Left ventricle myocardium inferior (tissue), 1 donor: ENCODE data around the gene PKHD1. TPM values are rescaled to one million over a fixed set of nuclear protein-coding genes. Genes with fewer than 3 reads are reported as not detected.

Source experiments
- DNase-seq: peaks from one replicate; pipeline ENCODE4 v3.0.0-alpha.2; 2020
- H3K27ac ChIP-seq: fragments of 200-600 bp; replicated peaks from 2 replicates; pipeline ENCODE4 v1.8.0; 2021
- H3K27me3 ChIP-seq: fragments of 200-600 bp; 2 replicates; pipeline ENCODE4 v1.8.0; 2021; ENCODE audit warnings: low read depth
- H3K36me3 ChIP-seq: fragments of 200-600 bp; 2 replicates; pipeline ENCODE4 v1.8.0; 2021
- H3K4me1 ChIP-seq: fragments of 200-600 bp; 2 replicates; pipeline ENCODE4 v1.8.0; 2021
- H3K4me3 ChIP-seq: fragments of 200-600 bp; 2 replicates; pipeline ENCODE4 v1.8.0; 2021; ENCODE audit warnings: mild to moderate bottlenecking, moderate library complexity
- H3K9me3 ChIP-seq: fragments of 200-600 bp; replicated peaks from 2 replicates; pipeline ENCODE4 v1.8.0; 2021
- CTCF ChIP-seq: fragments of 200-600 bp; IDR thresholded peaks from 2 replicates; pipeline ENCODE4 v1.8.0; 2021; ENCODE audit warnings: antibody characterized with exemption, mild to moderate bottlenecking, borderline replicate concordance
- intact Hi-C: fragments of 100-400 bp; cut with micrococcal nuclease; formaldehyde crosslinking; loops from one replicate; pipeline ENCODE4 v1.11.0; 2022
- total RNA-seq: library from RNA; stranded (reverse); fragmentation: NEBNext Ultra II Directional; extraction: Animal tissue kit (Norgen Biotek cat#: 25700); gene quantifications from one replicate; pipeline ENCODE4 v1.2.1, GENCODE V29; 2021
- donor health status: DM: no; HTN: yes; CAD: no; lungs with severe emphysema.

The PKHD1 gene
- total RNA-seq, 1 donor from 2014 or later: not detected

GRCh38 chr6:52027699-52028098 lies 59.7 kb downstream of the PKHD1 start:
- Histone ChIP-seq H3K27me3 (peaks cover 19% of the 10 kb centered on the region), H3K9me3 (peaks cover 2% of the 10 kb centered on the region), H3K36me3 (no peaks in the 10 kb centered on the region), H3K27ac (no peak overlapping the region), H3K4me1 (no peaks in the 10 kb centered on the region), H3K4me3 (no peak overlapping the region)
- TF ChIP-seq CTCF: no peak
- no peak for DNase-seq
- intact Hi-C loops: loop anchor here (10.0 kb wide), 1 partner anchor 173 kb away; no protein-coding TSS in a partner anchor

GRCh38 chr6:52024451-52025068 lies 62.9 kb downstream of the PKHD1 start:
- no peak for DNase-seq
- no peak for TF ChIP-seq CTCF
- Histone ChIP-seq H3K4me1 (no peaks in the 10 kb centered on the region), H3K9me3 (no peaks in the 10 kb centered on the region), H3K36me3 (no peaks in the 10 kb centered on the region), H3K4me3 (no peak overlapping the region), H3K27ac (no peak overlapping the region), H3K27me3 (peaks cover 45% of the 10 kb centered on the region)
- intact Hi-C loops: loop anchor here (10.0 kb wide), 1 partner anchor 170 kb away; no protein-coding TSS in a partner anchor

- Histone ChIP-seq H3K27ac (no peak overlapping the region), H3K36me3 (no peaks in the 10 kb centered on the region), H3K4me1 (no peaks in the 10 kb centered on the region), H3K27me3 (peaks cover 45% of the 10 kb centered on the region), H3K4me3 (no peak overlapping the region), H3K9me3 (no peaks in the 10 kb centered on the region)
- DNase-seq: no peak
- intact Hi-C loops: loop anchor here (10.0 kb wide), 1 partner anchor 168 kb away; no protein-coding TSS in a partner anchor
- no peak for TF ChIP-seq CTCF
Measured at GRCh38 chr6:52022675-52023074, 64.7 kb downstream of the PKHD1 start.

GRCh38 chr6:52020945-52021570 lies 66.4 kb downstream of the PKHD1 start:
- Histone ChIP-seq H3K4me3 (no peak overlapping the region), H3K9me3 (no peaks in the 10 kb centered on the region), H3K27me3 (peaks cover 50% of the 10 kb centered on the region), H3K27ac (no peak overlapping the region), H3K4me1 (no peaks in the 10 kb centered on the region), H3K36me3 (no peaks in the 10 kb centered on the region)
- intact Hi-C loops: loop anchor here (10.0 kb wide), 1 partner anchor 166 kb away; no protein-coding TSS in a partner anchor
- peak; percentile 81 for TF ChIP-seq CTCF
- DNase-seq: no peak

GRCh38 chr6:52019881-52020280 lies 67.5 kb downstream of the PKHD1 start:
- peaks cover 38% of the 10 kb centered on the region for H3K27me3 ChIP-seq
- intact Hi-C loops: loop anchor here (10.0 kb wide), 1 partner anchor 165 kb away; no protein-coding TSS in a partner anchor
- no peaks in the 10 kb centered on the region for H3K36me3 ChIP-seq
- H3K9me3 ChIP-seq: no peaks in the 10 kb centered on the region
- no peak for DNase-seq
- H3K4me1 ChIP-seq: no peaks in the 10 kb centered on the region
- no peak for TF ChIP-seq CTCF
- H3K4me3 ChIP-seq: no peak overlapping the region
- H3K27ac ChIP-seq: no peak overlapping the region
